NB4 (cell line): ENCODE data around the gene DIDO1.

ENCODE experiments used
- MYC ChIP-seq: IDR thresholded peaks from 2 replicates; pipeline ENCODE4 v1.6.1; 2011; ENCODE audit warnings: low read depth, low read length
- POLR2A ChIP-seq: IDR thresholded peaks from 2 replicates; pipeline ENCODE4 v1.6.1; 2011; ENCODE audit warnings: mild to moderate bottlenecking; ENCODE audit not compliant: insufficient read length; ENCODE audit errors: extremely low read depth
- TF ChIP-seq, protein P1 (sequence below): IDR thresholded peaks from one replicate; pipeline ENCODE4 v1.5.1; 2012; ENCODE audit warnings: low read depth, low read length

DNA sequence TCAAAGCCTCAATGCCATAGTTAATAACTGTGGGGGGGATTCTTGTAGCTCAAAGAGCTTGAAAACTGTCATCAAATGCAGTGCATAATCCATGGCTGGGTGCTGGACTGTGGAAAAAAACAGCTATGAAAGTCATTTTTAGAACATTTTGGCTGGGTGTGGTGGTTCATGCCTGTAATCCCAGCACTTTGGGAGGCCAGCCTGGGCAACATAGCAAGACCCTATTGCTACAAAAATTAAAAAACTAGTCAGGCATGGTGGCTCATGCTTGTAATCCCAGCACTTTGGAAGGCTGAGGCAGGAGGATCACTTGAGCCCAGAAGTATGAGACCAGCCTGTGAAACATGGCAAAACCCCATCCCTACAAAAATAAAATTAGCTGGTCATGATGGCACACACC lies 76.9 kb downstream of the DIDO1 start:
- no peak for TF ChIP-seq POLR2A
- TF ChIP-seq, protein P1, sequence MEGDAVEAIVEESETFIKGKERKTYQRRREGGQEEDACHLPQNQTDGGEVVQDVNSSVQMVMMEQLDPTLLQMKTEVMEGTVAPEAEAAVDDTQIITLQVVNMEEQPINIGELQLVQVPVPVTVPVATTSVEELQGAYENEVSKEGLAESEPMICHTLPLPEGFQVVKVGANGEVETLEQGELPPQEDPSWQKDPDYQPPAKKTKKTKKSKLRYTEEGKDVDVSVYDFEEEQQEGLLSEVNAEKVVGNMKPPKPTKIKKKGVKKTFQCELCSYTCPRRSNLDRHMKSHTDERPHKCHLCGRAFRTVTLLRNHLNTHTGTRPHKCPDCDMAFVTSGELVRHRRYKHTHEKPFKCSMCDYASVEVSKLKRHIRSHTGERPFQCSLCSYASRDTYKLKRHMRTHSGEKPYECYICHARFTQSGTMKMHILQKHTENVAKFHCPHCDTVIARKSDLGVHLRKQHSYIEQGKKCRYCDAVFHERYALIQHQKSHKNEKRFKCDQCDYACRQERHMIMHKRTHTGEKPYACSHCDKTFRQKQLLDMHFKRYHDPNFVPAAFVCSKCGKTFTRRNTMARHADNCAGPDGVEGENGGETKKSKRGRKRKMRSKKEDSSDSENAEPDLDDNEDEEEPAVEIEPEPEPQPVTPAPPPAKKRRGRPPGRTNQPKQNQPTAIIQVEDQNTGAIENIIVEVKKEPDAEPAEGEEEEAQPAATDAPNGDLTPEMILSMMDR, result no peak
- TF ChIP-seq MYC, result no peak
